HG02623 (cell line): Measurements from ENCODE around the gene ABRACL.
"Not testable (repeated sequence)": the region's sequence is repeated elsewhere in the genome, so short reads cannot be mapped to it uniquely, and the experiment has no call there.

Experiments used
- ATAC-seq: cut with Tn5 transposase; IDR thresholded peaks from one replicate; pipeline ENCODE4 v1.9.1; 2021; ENCODE audit warnings: moderate library complexity; ENCODE audit not compliant: unreplicated experiment

ABRACL gene, protein sequence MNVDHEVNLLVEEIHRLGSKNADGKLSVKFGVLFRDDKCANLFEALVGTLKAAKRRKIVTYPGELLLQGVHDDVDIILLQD

DNA sequence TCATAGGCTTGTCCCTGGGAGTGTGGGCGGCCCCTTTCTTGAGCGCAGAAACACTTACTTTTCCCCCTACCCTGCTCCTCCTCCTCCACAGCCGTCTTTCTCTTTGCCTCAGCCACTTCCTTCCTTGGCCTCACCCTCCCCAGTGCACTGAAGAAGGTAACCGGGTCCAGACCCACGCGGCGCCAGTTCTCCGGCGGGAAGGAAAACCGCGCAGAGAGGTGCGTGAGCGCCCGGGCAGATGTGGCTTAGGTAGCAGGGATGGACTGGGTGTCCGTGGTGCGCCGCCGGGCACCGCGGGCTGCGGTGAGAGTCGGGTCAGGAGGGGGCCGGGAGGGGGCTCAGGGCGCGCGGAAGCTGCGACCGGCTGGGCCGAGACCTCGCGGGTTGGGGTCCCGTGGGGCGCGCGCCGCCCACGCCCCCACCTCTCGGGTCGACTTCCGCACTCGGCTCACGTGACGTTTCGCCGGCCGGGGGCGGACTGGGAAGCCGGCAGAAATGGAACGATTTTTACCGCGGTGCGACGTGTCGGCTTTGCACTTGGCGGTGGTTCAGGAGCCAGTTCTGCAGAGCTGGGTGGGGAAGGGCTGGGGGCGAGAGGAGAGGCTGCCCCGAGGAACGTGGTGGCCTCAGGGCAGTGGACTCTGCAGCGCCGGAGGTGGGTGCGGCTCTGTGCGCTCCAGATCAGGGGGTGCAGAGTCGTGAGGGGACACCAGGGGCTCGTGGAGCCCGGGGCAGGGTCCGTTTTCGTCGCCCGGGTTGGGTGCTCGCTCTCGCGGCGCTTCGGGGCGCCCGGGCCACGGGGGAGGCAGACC lies at the start of gene ABRACL:
TSS of gene ABRACL (plus strand) at position 88 of the 812 bp plus-strand sequence. CDS start 5,416 bp downstream, outside the sequence.
- ATAC-seq, result peak; percentile 58

DNA sequence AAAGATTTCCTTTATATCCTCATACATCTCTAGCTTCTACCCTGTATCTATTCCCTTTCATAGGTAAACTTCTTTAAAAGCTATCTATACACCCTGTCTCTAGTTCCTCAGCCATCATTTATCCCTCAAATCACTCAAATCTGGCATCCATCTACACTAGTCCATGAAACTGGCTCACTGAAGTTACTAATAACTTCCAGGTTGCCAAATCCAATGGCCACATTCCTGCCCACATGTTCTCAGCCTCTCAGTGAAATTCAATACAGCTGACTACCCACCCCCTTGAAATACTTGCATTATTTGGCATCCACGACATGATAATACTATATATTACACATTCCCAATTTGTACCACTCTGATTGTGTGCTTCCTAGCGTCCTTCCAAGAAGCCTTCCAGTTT lies 49.2 kb upstream of the ABRACL start:
- ATAC-seq, result no peak

DNA sequence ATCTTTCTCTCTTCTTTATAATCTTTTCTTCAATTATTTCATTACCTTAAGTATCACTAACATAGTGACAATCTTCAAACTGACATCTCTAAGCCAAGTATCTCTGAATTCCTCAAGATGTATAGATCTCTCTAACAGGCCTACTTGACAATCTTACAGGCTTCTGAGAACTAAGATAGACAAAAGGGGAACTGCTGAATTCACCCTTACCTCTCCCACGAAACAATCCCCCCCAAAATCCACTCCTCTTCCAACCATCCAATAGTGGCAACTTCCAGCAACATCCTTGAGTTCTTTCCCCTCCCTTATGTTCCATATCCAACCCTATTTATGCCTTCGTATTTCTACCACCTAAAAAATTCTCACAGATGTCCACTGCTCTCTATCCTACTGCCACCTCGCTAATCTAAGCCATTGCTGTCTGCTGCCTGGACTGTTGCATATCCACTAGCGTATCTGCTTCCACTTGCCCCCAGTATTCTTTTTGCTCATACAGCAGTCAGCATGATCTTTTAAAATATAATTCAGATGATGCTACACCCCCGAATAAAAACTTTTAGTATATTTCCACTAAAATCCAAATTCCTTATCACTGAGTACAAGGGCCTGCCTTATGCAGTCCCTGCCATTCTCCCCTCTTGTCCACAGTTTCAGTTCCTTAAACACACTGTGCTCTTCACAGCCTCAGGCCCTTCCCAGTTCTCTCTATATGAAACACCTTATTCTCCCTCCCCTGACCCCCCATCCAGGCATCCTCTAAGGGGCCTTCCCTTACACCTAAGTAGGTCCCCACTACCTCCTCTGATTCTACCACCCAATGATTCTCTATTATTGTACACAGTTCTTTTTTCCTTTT lies 48.5 kb upstream of the ABRACL start:
- peak; percentile 60 for ATAC-seq

DNA sequence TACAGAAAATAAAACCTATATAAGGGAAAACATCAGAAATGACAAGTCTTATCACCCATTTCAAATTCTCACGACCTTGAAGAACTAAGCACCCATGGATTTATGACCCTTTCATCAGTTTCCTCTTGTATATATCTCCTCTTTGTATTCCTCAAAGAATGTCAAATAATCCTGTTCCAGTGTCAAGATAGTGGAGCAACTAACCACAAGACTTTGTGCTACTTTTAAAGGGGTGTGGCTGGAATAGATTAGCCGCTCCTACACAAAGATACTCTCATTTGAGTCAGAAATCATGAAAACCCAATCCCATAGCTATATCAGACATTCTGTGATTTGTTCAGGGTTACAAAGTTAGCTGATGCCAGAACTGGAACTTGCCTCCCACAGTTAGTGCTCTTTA lies 47.1 kb upstream of the ABRACL start:
- no peak for ATAC-seq

DNA sequence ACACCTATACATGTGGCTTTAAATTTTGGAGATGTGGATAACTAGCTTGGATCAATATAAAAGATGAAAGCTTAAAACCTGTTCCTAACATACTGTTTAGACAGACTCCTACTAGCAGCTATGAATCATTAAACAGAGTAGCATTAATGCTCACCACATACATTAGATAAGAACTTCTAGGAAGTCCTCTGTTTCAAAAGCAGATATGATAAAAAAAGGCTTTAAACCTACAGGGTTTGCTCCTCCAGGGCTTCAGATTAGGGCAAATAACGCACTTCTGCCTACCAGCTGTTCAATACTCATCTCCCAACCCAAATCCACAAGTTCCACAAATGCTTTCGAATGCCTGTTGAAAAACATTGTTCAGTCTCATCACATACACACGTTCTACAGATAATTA lies 42.0 kb upstream of the ABRACL start:
- ATAC-seq, result no peak

DNA sequence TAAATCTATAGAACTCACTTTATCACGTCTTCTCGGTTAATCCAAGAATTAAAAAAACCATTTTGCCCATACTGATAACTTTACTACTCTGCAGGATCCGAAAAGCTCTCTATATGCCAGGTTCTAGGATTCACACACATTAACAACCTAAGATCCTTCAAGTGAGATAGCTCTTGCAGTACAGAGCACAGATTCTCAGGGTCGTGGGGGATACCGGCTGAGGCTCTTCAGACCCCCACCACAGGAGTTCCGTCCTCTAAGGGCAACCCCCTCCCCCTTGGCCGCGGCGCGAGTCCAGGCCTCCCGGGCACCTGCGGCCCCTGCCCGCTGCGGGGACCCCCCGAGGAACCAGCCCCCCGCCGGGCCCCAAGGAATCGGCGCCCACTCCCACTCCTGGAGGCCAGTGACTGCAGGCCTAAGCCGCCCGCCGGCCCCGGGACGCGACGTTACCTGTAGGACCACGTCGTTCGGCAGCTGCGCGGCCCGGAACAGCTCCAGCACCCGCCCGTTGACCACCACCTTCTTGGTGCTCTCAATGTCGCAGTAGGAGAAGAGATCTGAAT lies 41.4 kb upstream of the ABRACL start:
- peak; percentile 1 for ATAC-seq

DNA sequence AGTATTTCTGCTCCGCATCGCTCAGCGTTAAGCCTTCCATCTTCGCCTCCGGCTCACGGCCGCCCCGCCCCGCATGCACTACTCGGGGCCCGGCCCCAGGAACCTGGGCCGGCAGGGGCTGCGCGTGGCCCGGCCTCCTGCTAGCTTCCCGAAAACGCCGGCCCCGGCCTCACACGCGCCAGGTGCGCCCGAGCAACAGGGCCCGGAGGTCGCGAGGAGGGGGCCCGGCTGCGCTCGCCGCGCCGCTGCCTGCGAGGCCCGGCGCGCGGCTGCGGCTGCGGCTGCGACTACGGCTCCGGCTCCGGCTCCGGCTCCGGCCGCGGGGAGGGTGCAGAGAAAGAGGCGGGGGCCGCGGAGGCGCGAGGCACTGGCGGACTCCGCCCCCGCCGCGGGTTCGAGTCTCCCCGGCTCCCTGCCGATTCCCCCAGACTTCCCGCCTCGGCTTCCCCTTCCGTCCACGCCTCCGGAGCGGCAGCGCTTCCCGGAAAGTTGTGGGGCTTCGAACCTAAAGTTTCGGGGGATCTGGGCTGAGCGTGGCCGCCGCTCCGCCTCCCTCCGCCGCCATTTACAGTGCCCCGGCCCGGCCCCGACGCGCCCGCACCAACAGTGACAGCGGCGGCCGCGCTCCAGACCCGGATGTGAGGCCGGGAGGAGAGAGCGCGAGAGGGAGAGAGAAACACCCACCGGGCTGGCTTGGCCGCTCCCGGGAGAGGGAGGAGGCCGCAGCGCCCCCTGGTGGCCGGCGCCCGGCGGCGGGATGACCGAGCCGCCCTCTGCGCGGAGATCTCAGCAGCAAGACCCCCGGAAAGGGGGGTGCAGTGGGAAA lies 40.7 kb upstream of the ABRACL start, which contains the start of gene REPS1:
TSS of gene REPS1 (minus strand) at position 611 of the 826 bp plus-strand sequence. CDS start at position 40, 571 bp downstream.
- peak; percentile 87 for ATAC-seq

DNA sequence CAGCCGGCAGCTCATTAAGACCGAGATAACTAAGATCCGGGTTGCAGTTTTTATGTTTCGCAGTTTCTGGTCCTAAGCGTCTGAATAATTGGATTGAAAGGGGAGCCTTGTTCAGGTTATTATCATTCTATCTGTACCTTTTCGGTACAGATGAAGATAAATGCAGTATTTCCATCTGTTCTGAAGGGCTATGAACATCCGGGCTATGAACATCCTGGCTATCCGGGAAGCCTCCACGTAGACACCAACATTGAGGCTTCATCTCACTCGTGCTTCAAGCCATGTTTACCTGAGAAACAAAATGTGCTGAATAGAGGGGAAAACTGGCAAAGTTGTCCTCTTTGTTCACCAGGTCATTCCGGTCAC lies 40.1 kb upstream of the ABRACL start:
- peak; percentile 2 for ATAC-seq

DNA sequence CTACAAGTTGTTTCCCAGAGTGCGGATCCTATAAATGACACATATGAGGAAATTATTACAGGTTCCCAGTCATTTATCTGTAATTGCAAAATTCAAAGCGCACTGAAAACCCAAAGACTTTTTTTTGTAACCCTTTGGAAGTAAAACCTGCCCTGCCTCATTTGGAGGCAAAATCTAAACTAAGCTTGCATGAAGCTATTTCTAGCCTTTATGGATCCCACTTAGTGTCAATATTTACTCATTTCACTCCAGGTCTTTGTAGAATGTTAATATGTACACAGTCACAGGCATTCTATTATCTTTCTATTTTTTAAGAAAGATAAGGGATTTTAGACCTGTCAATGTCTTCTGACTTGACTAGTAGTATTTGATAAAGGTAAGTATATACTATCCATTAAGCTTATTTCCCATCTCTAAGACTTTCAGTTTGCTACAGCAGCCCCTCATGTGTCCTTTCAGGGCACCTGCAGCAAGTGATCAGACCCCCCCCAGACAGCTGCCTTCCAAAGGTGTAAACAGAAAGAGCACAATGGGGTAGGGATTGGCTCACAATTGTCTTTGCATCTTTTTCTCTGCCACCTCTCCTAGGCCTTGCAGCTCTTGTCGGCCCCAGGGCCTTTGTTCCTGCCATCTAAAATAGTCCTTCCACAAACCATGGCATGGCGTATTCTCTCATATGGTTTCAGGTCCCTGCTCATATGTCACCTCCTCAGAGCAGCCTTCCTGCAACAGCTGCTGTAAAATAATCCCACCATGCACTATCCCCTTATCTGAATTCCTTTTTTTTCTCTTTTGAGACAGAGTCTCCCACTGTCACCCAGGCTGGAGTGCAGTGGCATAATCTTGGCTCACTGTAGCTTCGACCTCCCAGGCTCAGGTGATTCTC lies 39.2 kb upstream of the ABRACL start:
- ATAC-seq, result no peak

DNA sequence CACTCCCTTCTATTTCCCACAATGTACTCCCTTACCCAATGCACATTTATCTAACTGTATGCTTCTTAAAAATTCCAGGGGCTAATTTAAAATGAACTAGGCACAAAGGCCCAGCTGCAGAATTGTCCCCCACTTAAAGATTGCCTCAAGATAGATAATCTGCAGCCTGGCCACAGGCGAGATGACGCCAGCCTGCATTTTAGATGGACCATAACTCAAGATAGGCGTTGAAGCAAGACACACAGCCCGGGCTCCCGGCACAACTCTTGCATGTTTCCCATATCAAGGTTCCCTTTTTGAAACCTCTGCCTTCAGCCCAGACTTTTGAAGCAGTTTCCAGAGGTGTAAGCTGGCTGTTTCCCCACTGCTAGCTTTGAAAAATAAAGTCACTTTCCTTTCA lies 37.3 kb upstream of the ABRACL start:
- ATAC-seq, result no peak

DNA sequence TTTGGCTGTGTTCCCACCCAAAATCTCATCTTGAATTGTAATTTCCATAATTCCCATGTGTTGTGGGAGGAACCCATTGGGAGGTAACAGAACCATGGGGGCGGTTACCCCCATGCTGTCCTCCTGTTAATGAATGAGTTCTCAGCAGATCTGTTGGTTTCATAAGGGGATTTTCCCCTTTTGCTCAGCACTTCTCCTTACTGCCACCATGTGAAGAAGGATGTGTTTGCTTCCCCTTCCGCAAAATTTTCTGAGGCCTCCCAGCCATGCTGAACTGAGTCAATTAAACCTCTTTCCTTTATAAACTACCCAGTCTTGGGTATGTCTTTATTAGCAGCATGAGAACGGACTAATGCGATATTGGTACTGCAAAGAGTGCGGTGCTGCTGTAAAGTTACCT lies 35.6 kb upstream of the ABRACL start:
- ATAC-seq, result not testable (repeated sequence)

DNA sequence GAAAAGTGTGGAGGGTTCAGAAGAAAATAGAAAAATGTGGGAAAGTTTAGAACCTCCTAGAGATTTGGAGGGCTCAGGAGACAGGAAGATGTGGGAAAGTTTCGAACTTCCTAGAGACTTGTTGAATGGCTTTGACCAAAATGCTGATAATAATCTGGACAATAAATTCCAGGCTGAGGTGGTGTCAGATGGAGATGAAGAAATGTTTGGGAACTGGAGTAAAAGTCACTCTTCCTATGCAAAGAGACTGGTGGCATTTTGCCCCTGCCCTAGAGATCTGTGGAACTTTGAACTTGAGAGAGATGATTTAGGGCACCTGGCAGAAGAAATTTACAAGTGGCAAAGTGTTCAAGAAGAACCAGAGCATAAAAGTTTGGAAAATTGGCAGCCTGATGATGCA lies 35.1 kb upstream of the ABRACL start:
- not testable (repeated sequence) for ATAC-seq

DNA sequence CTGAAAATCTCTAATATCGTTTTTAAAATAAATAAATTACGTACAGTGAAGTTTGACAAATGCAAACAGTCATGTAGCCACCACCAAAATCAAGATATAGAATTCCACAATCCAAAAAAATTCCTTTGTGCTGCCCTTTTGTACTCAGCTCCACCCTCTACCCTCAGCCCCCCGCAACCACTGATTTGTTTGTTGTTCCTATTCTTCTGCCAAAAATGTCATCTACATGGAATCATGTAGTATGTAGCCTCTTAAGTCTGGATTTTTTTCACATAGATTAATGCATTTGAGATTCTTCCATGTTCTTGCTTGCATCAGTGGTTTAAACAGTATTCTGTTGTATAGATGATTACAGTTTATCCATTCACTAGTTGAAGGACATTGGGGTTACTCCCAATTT lies 32.0 kb upstream of the ABRACL start:
- ATAC-seq, result no peak

DNA sequence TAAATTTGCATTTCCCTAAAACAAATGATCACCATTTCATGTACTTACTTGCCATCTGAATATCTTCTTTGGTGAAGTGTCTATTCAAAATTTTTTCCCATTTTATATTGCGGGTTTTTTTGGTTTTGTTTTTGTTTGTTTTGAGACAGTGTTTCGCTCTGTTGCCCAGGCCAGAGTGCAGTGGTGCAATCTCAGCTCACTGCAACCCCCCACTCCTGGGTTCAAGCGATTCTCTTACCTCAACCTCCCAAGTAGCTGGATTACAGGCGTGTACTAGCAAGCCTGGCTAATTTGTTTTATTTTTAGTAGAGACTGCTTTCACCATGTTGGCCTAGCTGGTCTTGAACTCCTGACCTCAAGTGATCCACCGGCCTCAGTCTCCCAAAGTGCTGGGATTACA lies 31.4 kb upstream of the ABRACL start:
- ATAC-seq, result no peak

DNA sequence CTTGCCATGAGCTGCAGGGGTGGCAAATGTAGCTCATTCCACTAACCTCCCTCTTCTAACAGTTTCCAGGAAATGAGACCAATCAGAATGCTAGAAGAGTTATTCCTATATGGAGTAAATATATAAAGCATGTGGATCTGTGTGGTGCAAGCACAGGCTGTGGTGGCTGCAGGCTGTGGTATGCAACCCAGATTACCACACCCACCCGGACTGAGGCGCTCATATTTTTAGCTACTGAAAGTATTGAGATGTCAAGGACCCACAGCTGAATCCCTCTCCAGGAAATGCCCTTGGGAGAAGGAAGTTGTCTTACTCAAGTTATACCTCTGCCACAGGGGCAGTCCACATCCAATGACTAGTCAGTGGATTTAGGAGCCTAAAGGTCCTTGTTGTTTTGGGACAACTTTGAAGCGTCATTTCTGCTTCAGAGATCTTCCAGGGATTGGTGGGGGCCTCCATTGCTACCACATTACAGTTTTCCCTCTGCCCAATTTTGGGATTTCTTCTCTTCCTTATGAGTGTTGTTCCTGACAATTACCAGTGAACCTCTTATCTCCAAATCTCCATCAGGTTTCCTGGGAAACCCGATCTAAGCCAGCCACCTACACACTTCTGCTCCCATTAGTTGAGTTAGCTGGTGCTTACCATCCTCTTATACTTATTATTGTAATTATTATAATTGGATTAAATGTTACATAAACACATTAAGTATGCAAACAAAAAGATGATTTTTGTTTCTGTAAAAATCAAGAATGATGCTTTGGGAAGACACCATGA lies 28.4 kb upstream of the ABRACL start:
- no peak for ATAC-seq

DNA sequence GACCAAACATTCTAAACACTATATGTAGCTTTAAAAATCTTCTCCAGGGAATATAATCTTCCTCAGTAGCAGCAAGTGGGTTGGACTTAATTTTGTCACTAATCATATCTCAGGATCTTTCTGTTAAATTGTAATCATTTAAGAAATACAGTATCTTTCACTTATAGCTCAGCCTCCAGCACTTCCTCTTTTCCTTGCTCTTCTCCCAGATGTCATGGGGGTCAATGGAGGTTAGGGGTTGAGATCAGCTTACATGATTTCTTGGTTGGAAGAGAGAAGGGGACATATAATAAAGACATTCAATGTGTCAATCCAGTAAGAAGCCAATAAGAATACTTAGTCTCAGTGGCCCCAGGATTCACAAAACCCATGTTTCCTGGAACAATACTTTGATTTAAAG lies 24.8 kb upstream of the ABRACL start:
- ATAC-seq, result no peak

DNA sequence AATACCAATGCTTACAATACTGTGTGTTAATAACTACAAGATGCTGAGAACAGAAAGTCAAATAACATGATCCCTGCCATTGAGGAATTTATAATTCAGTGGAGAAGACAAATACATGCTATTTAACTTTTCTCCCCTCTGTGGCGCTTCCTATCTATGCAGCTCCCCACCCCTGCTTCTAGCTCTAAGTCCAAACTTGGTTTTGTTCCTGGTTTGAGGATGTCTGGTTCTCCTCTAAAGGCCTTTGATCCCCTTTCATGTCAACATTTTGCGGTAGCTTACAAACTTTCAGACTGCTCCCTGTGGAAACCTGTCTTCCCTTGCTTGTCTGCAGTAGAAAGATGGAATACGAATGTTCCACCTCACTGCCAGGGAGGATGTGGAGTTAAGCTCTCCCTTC lies 22.1 kb upstream of the ABRACL start:
- no peak for ATAC-seq

DNA sequence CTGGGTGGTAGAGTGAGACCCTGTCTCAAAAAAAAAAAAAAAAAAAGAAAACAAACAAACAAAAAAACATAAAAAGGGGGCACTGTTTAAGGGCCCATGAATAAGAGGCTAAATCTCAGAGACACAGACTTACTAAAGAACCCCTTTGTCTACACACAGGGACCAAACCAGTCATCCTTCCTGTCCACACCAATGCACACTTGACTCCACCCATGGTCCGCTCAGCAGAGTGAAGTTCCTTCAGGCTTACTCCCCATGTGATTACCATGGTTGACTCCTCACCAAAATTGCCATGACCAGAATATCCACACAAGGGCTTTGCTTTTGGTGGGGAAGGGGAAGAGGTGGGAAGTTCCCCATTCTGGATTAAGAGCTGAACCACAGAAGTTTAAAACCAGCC lies 21.1 kb upstream of the ABRACL start:
- no peak for ATAC-seq

DNA sequence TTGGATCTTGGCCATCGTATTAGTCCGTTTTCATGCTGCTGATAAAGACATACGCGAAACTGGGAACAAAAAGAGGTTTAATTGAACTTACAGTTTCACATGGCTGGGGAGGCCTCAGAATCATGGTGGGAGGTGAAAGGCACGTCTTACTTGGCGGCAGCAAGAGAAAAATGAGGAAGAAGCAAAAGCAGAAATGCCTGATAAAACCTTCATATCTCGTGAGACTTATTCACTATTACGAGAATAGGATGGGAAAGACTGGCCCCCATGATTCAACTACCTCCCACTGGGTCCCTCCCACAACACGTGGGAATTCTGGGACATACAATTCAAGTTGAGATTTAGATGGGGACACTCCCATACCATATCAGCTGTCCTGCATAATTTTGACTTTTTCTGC lies 20.4 kb upstream of the ABRACL start:
- ATAC-seq, result no peak
